D721Med (cell line): ENCODE data around the gene BPTF.
"Not testable (repeated sequence)": the region's sequence is repeated elsewhere in the genome, so short reads cannot be mapped to it uniquely, and the experiment has no call there.

Experiments used
- DNase-seq: peaks from one replicate; pipeline ENCODE4 v3.0.0; 2011; ENCODE audit warnings: low spot score; ENCODE audit not compliant: insufficient read length
- FAIRE-seq: peaks from 2 replicates; lab custom pipeline; 2011; peaks lifted over from hg19 to GRCh38; lab: Jason Lieb, UNC
- TF ChIP-seq, protein P1 (sequence below): IDR thresholded peaks from 2 replicates; pipeline ENCODE4 v1.5.1; 2012; ENCODE audit warnings: mild to moderate bottlenecking, control low read depth; ENCODE audit not compliant: insufficient read depth; ENCODE audit errors: missing control alignments

BPTF gene

DNA sequence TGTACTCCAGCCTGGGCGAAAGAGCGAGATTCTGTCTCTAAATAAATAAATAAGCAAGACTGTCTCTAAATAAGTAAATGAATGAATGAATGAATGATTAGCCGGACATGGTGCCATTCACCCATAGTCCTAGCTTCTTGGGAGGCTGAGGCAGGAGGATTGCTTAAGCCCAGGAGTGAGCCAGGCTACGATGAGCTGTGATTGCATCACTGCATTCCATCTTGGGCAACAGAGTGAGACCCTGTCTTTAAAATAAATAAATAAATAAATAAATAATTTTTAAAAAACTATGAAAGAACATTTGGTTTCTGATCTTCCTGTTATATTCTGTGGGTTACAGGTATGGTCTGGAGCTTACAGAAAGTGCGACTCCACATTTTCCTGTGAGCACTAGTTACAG lies 105.9 kb downstream of the BPTF start:
- DNase-seq (no peak), FAIRE-seq (no peak)
- TF ChIP-seq, protein P1, sequence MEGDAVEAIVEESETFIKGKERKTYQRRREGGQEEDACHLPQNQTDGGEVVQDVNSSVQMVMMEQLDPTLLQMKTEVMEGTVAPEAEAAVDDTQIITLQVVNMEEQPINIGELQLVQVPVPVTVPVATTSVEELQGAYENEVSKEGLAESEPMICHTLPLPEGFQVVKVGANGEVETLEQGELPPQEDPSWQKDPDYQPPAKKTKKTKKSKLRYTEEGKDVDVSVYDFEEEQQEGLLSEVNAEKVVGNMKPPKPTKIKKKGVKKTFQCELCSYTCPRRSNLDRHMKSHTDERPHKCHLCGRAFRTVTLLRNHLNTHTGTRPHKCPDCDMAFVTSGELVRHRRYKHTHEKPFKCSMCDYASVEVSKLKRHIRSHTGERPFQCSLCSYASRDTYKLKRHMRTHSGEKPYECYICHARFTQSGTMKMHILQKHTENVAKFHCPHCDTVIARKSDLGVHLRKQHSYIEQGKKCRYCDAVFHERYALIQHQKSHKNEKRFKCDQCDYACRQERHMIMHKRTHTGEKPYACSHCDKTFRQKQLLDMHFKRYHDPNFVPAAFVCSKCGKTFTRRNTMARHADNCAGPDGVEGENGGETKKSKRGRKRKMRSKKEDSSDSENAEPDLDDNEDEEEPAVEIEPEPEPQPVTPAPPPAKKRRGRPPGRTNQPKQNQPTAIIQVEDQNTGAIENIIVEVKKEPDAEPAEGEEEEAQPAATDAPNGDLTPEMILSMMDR: no peak

GRCh38 chr17:67942810-67943209 lies 117.5 kb downstream of the BPTF start:
- DNase-seq (no peak), FAIRE-seq (no peak)
- TF ChIP-seq, protein P1: peak; percentile 40

DNA sequence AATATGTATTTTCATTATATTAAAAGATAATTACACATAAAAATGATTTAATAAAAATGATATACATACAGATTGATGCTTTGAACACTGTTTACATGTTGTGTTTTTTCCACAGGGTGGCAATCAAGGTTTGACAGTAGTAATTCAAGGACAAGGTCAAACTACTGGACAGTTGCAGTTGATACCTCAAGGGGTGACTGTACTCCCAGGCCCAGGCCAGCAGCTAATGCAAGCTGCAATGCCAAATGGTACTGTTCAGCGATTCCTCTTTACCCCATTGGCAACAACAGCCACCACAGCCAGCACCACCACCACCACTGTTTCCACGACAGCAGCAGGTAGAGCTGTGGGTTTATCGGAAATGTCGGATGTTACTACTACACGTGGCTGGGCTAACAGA lies 118.7 kb downstream of the BPTF start:
- FAIRE-seq: no peak
- TF ChIP-seq, protein P1: no peak
- no peak for DNase-seq

DNA sequence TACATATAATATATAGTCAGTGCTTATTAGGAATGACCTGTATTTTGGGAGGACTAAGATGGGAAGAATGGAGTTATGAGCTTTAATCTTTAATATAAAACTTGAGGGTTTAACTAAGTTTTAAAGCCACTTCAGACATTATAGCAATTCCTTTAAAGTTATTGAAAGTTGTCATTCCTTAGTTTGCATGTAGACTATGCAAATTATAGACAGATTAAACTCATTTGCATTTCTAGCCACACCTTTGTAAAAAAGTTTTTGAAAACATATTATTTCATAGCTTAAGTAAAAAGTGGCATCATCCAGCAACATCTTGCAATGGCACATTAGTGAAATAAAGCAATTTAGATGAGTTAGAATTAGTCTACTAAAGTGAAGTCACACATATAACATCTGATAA lies 121.2 kb downstream of the BPTF start:
- DNase-seq (no peak), FAIRE-seq (no peak)
- TF ChIP-seq, protein P1: no peak

DNA sequence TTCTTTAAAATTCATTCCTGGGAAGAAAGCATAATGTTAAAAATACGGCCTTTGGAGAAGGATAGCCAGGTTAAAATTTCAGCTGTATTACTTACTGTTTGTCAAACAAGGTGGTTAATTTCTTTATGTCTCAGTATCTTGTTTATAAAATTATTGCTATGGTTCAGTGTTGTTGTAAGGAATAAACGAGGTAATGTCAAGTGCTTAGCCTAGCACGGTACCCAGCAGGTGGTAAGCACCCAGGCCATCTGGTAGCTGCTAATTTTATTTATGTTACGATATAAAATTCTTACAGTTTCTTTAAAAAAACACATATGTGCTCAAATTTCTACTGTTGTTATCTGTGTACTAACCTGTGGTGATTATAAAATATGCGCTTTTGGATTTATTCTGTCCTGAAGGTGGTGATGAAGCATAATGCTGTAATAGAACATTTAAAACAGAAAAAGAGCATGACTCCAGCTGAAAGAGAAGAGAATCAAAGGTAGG lies 122.1 kb downstream of the BPTF start:
- no peak for DNase-seq

DNA sequence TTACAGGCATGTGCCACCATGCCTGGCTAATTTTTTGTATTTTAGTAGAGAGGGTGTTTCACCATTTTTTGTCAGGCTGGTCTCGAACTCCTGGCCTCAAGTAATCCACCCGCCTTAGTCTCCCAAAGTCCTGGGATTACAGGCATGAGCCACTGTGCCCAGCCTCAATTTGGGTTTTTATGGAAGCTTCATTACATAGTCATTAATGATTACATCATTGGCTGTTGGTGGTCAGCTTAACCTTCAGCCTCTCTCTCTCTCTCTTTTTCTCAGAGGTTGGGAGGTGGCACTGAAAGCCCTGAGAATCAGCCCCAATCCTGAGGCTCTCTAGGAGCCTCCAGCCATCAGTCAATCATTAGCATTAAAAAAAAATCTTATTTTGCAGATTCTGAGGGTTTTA lies 125.6 kb downstream of the BPTF start:
- TF ChIP-seq, protein P1: no peak
- DNase-seq (no peak), FAIRE-seq (no peak)

More for the DNA sequence above, 122.1 kb downstream of the BPTF start:
- FAIRE-seq: no peak
- TF ChIP-seq, protein P1: no peak

GRCh38 chr17:67959510-67959909 lies 134.2 kb downstream of the BPTF start:
- no peak for FAIRE-seq
- DNase-seq: no peak
- TF ChIP-seq, protein P1: no peak

GRCh38 chr17:67960276-67960675 lies 135.0 kb downstream of the BPTF start:
- not testable (repeated sequence) for FAIRE-seq, DNase-seq

- not testable (repeated sequence) for DNase-seq, FAIRE-seq
Measured at GRCh38 chr17:67962156-67962555, 136.9 kb downstream of the BPTF start.
